Activated T-cell treated with anti-CD3 and anti-CD28 coated beads, Interleukin-2, amount 50 U/mL, for 24 hours (primary cell): ENCODE results near the gene IL34.

Source experiments
- DNase-seq: peaks from one replicate; pipeline ENCODE4 v3.0.0-alpha.2; 2020
- H3K27ac Mint-ChIP-seq: 2 replicates; pipeline ENCODE4 v1.8.0; 2020; ENCODE audit warnings: mild to moderate bottlenecking, mixed read lengths
- H3K27me3 Mint-ChIP-seq: 2 replicates; pipeline ENCODE4 v1.8.0; 2020; ENCODE audit warnings: mixed read lengths
- H3K36me3 Mint-ChIP-seq: 2 replicates; pipeline ENCODE4 v1.8.0; 2020; ENCODE audit warnings: low read depth, mixed read lengths
- H3K4me1 Mint-ChIP-seq: 2 replicates; pipeline ENCODE4 v1.8.0; 2020; ENCODE audit warnings: low read depth, mixed read lengths
- H3K4me3 Mint-ChIP-seq: 2 replicates; pipeline ENCODE4 v1.8.0; 2020; ENCODE audit warnings: mild to moderate bottlenecking, moderate library complexity, mixed read lengths
- H3K9me3 Mint-ChIP-seq: 2 replicates; pipeline ENCODE4 v1.8.0; 2020; ENCODE audit warnings: mixed read lengths

IL34 gene

GRCh38 chr16:70675851-70676513, 29.6 kb downstream of the IL34 start:
- H3K9me3 Mint-ChIP-seq: no peaks in the 10 kb centered on the region
- peaks cover 2% of the 10 kb centered on the region for H3K4me1 Mint-ChIP-seq
- no peak for DNase-seq
- no peak overlapping the region for H3K4me3 Mint-ChIP-seq
- no peak overlapping the region for H3K27ac Mint-ChIP-seq
- no peaks in the 10 kb centered on the region for H3K27me3 Mint-ChIP-seq
- H3K36me3 Mint-ChIP-seq: no peaks in the 10 kb centered on the region

- no peak overlapping the region for H3K27ac Mint-ChIP-seq
- no peak overlapping the region for H3K4me3 Mint-ChIP-seq
- H3K4me1 Mint-ChIP-seq: peaks cover 2% of the 10 kb centered on the region
- H3K27me3 Mint-ChIP-seq: peaks cover under 1% of the 10 kb centered on the region
- H3K36me3 Mint-ChIP-seq: no peaks in the 10 kb centered on the region
- DNase-seq: no peak
- no peaks in the 10 kb centered on the region for H3K9me3 Mint-ChIP-seq
Observed at GRCh38 chr16:70676675-70677498, 30.5 kb downstream of the IL34 start.

GRCh38 chr16:70677499-70678120, 31.3 kb downstream of the IL34 start:
- Mint-ChIP-seq H3K9me3 (no peaks in the 10 kb centered on the region), H3K27me3 (peaks cover 6% of the 10 kb centered on the region), H3K4me3 (no peak overlapping the region), H3K27ac (no peak overlapping the region), H3K4me1 (peaks cover 2% of the 10 kb centered on the region), H3K36me3 (no peaks in the 10 kb centered on the region)
- DNase-seq: no peak

GRCh38 chr16:70678121-70678897, 31.9 kb downstream of the IL34 start:
- Mint-ChIP-seq H3K9me3 (no peaks in the 10 kb centered on the region), H3K27ac (no peak overlapping the region), H3K4me3 (no peak overlapping the region)

GRCh38 chr16:70678898-70679670, 32.7 kb downstream of the IL34 start:
- no peak overlapping the region for H3K4me3 Mint-ChIP-seq
- no peaks in the 10 kb centered on the region for H3K36me3 Mint-ChIP-seq
- H3K9me3 Mint-ChIP-seq: no peaks in the 10 kb centered on the region
- peaks cover 20% of the 10 kb centered on the region for H3K27me3 Mint-ChIP-seq
- H3K4me1 Mint-ChIP-seq: peaks cover 2% of the 10 kb centered on the region
- no peak overlapping the region for H3K27ac Mint-ChIP-seq
- no peak for DNase-seq

More at GRCh38 chr16:70678121-70678897, 31.9 kb downstream of the IL34 start:
- Mint-ChIP-seq H3K36me3 (no peaks in the 10 kb centered on the region), H3K27me3 (peaks cover 13% of the 10 kb centered on the region), H3K4me1 (peaks cover 2% of the 10 kb centered on the region)
- no peak for DNase-seq

GRCh38 chr16:70679671-70680494, 33.5 kb downstream of the IL34 start:
- Mint-ChIP-seq H3K27ac (no peak overlapping the region), H3K4me3 (no peak overlapping the region), H3K4me1 (peaks cover 4% of the 10 kb centered on the region), H3K9me3 (no peaks in the 10 kb centered on the region), H3K27me3 (peaks cover 26% of the 10 kb centered on the region), H3K36me3 (no peaks in the 10 kb centered on the region)
- DNase-seq: no peak

GRCh38 chr16:70680495-70681381, 34.4 kb downstream of the IL34 start:
- DNase-seq: no peak
- no peaks in the 10 kb centered on the region for H3K9me3 Mint-ChIP-seq
- H3K4me1 Mint-ChIP-seq: peaks cover 7% of the 10 kb centered on the region
- no peak overlapping the region for H3K27ac Mint-ChIP-seq
- H3K27me3 Mint-ChIP-seq: peaks cover 31% of the 10 kb centered on the region
- H3K4me3 Mint-ChIP-seq: no peak overlapping the region
- H3K36me3 Mint-ChIP-seq: no peaks in the 10 kb centered on the region

GRCh38 chr16:70681382-70682238, 35.3 kb downstream of the IL34 start:
- Mint-ChIP-seq H3K27me3 (peaks cover 35% of the 10 kb centered on the region), H3K36me3 (no peaks in the 10 kb centered on the region), H3K4me3 (no peak overlapping the region), H3K27ac (no peak overlapping the region), H3K9me3 (no peaks in the 10 kb centered on the region), H3K4me1 (peaks cover 11% of the 10 kb centered on the region)
- DNase-seq: no peak

- Mint-ChIP-seq H3K4me1 (peaks cover 12% of the 10 kb centered on the region), H3K36me3 (no peaks in the 10 kb centered on the region), H3K27me3 (peaks cover 38% of the 10 kb centered on the region), H3K27ac (no peak overlapping the region), H3K4me3 (no peak overlapping the region), H3K9me3 (no peaks in the 10 kb centered on the region)
- no peak for DNase-seq
Observed at GRCh38 chr16:70682239-70683145, 36.1 kb downstream of the IL34 start.

- no peak for DNase-seq
- no peak overlapping the region for H3K4me3 Mint-ChIP-seq
- peaks cover 38% of the 10 kb centered on the region for H3K27me3 Mint-ChIP-seq
- H3K9me3 Mint-ChIP-seq: no peaks in the 10 kb centered on the region
- H3K27ac Mint-ChIP-seq: no peak overlapping the region
- no peaks in the 10 kb centered on the region for H3K36me3 Mint-ChIP-seq
- H3K4me1 Mint-ChIP-seq: peaks cover 12% of the 10 kb centered on the region
Observed at GRCh38 chr16:70683146-70683944, 37.0 kb downstream of the IL34 start.
